HG03442 (cell line): ENCODE measurements around the gene CAMTA1.

ENCODE experiments used
- ATAC-seq: cut with Tn5 transposase; IDR thresholded peaks from one replicate; pipeline ENCODE4 v1.9.1; 2021; ENCODE audit warnings: mild to moderate bottlenecking, moderate library complexity; ENCODE audit not compliant: unreplicated experiment

CAMTA1 gene

GRCh38 chr1:6779089-6779805, 6.0 kb upstream of the CAMTA1 start:
- no peak for ATAC-seq

GRCh38 chr1:6782151-6782550, 3.1 kb upstream of the CAMTA1 start:
- ATAC-seq, result no peak

GRCh38 chr1:6783221-6783620, 2.0 kb upstream of the CAMTA1 start:
- ATAC-seq, result no peak

- no peak for ATAC-seq
Measured at GRCh38 chr1:6783936-6784559, 1.2 kb upstream of the CAMTA1 start.

- peak; percentile 70 for ATAC-seq
Measured at GRCh38 chr1:6784560-6785317, 515 bp upstream of the CAMTA1 start.

GRCh38 chr1:6785728-6786505, 663 bp downstream of the CAMTA1 start:
- no peak for ATAC-seq

- ATAC-seq, result no peak
Measured at GRCh38 chr1:6788946-6789345, 3.7 kb downstream of the CAMTA1 start.

GRCh38 chr1:6790146-6790545, 4.9 kb downstream of the CAMTA1 start:
- ATAC-seq, result no peak

GRCh38 chr1:6794164-6794563, 8.9 kb downstream of the CAMTA1 start:
- ATAC-seq, result no peak

- ATAC-seq, result no peak
Measured at GRCh38 chr1:6795203-6795602, 9.9 kb downstream of the CAMTA1 start.

- no peak for ATAC-seq
Measured at GRCh38 chr1:6795661-6796060, 10.4 kb downstream of the CAMTA1 start.

- ATAC-seq, result no peak
Measured at GRCh38 chr1:6796095-6796494, 10.8 kb downstream of the CAMTA1 start.

- ATAC-seq, result no peak
Measured at GRCh38 chr1:6799499-6799898, 14.2 kb downstream of the CAMTA1 start.

- no peak for ATAC-seq
Measured at GRCh38 chr1:6800745-6801144, 15.5 kb downstream of the CAMTA1 start.

- no peak for ATAC-seq
Measured at GRCh38 chr1:6801199-6801598, 15.9 kb downstream of the CAMTA1 start.

- ATAC-seq, result no peak
Measured at GRCh38 chr1:6801966-6802365, 16.7 kb downstream of the CAMTA1 start.

- ATAC-seq, result no peak
Measured at GRCh38 chr1:6802454-6802853, 17.2 kb downstream of the CAMTA1 start.

- ATAC-seq, result no peak
Measured at GRCh38 chr1:6802893-6803292, 17.6 kb downstream of the CAMTA1 start.

GRCh38 chr1:6803357-6803756, 18.1 kb downstream of the CAMTA1 start:
- ATAC-seq, result no peak

- no peak for ATAC-seq
Measured at GRCh38 chr1:6805004-6805416, 19.8 kb downstream of the CAMTA1 start.

GRCh38 chr1:6807782-6808181, 22.5 kb downstream of the CAMTA1 start:
- ATAC-seq, result no peak
